T-helper 2 cell treated with Interferon-gamma antibody and Interleukin-4, amounts not matched to agents 100 ng/mL and 5 ng/mL, for 36 hours (primary cell): ENCODE results near the gene AKTIP. TPM values are rescaled to one million over a fixed set of nuclear protein-coding genes. Genes with fewer than 3 reads are reported as not detected.
"Not testable (repeated sequence)": the region's sequence is repeated elsewhere in the genome, so short reads cannot be mapped to it uniquely, and the experiment has no call there.

Source experiments
- intact Hi-C: fragments of 100-400 bp; cut with micrococcal nuclease; formaldehyde crosslinking; loops from one replicate; pipeline ENCODE4 v1.15.1; 2023
- total RNA-seq: library from RNA; stranded (reverse); gene quantifications from 2 replicates; pipeline ENCODE4 v1.2.3, GENCODE V29; 2022

The AKTIP gene
- total RNA-seq, 1 donor from 2014 or later: 57.0 TPM

GRCh38 chr16:53517851-53518250 lies 14.8 kb upstream of the AKTIP start:
- intact Hi-C loops: loop anchor here (1.0 to 2.0 kb wide), 3 partner anchors 8 to 463 kb away; partner anchors contain the start of gene CHD9

- intact Hi-C loops: no loop called here
These were observed 12.8 kb upstream of the AKTIP start for GRCh38 chr16:53515811-53516210.

GRCh38 chr16:53515259-53515658 lies 12.2 kb upstream of the AKTIP start:
- intact Hi-C loops: no loop called here

- intact Hi-C loops: not testable (repeated sequence)
These were observed 9.8 kb upstream of the AKTIP start for GRCh38 chr16:53512795-53513194.

- intact Hi-C loops: loop anchor here (2.0 kb wide), 2 partner anchors 77 to 381 kb away; partner anchors contain the start of gene RBL2
These were observed 8.6 kb upstream of the AKTIP start for GRCh38 chr16:53511403-53512280.

- intact Hi-C loops: loop anchor here (2.0 kb wide), 2 partner anchors 76 to 380 kb away; partner anchors contain the start of gene RBL2
These were observed 8.0 kb upstream of the AKTIP start for GRCh38 chr16:53511084-53511402.

- intact Hi-C loops: loop anchor here (1.0 to 2.0 kb wide), 4 partner anchors 8 to 455 kb away; partner anchors contain the start of gene RBL2
These were observed 7.7 kb upstream of the AKTIP start for GRCh38 chr16:53510704-53511070.

GRCh38 chr16:53509906-53510703 lies 7.1 kb upstream of the AKTIP start:
- intact Hi-C loops: loop anchor here (1.0 to 2.0 kb wide), 4 partner anchors 8 to 455 kb away; partner anchors contain the start of gene RBL2

- intact Hi-C loops: no loop called here
These were observed 4.6 kb upstream of the AKTIP start for GRCh38 chr16:53507464-53508179.

- intact Hi-C loops: no loop called here
These were observed 3.2 kb upstream of the AKTIP start for GRCh38 chr16:53506254-53506653.

GRCh38 chr16:53504665-53505064 lies 1.7 kb upstream of the AKTIP start:
- intact Hi-C loops: loop anchor here (5.0 kb wide), 2 partner anchors 132 to 452 kb away; partner anchors contain the start of genes CHD9 and CHD9NB

GRCh38 chr16:53503991-53504663 lies 1.1 kb upstream of the AKTIP start:
- intact Hi-C loops: loop anchor here (1.0 to 5.0 kb wide), 8 partner anchors 27 to 1425 kb away; partner anchors contain the start of genes CHD9, CHD9NB, RBL2 and RPGRIP1L

- intact Hi-C loops: loop anchor here (1.0 to 5.0 kb wide), 8 partner anchors 27 to 1426 kb away; partner anchors contain the start of genes CHD9, CHD9NB, RBL2 and RPGRIP1L
These were observed 388 bp upstream of the AKTIP start for GRCh38 chr16:53503270-53503923.

GRCh38 chr16:53501216-53501859 lies 1.7 kb downstream of the AKTIP start:
- intact Hi-C loops: loop anchor here (5.0 kb wide), 2 partner anchors 129 to 449 kb away; partner anchors contain the start of genes CHD9 and CHD9NB

- intact Hi-C loops: no loop called here
These were observed 4.0 kb downstream of the AKTIP start for GRCh38 chr16:53498984-53499383.

- intact Hi-C loops: no loop called here
These were observed 7.7 kb downstream of the AKTIP start for GRCh38 chr16:53495325-53495724.

GRCh38 chr16:53494636-53495035 lies 8.4 kb downstream of the AKTIP start:
- intact Hi-C loops: no loop called here

- intact Hi-C loops: no loop called here
These were observed 10.5 kb downstream of the AKTIP start for GRCh38 chr16:53492503-53492902.

- intact Hi-C loops: no loop called here
These were observed 13.3 kb downstream of the AKTIP start for GRCh38 chr16:53489755-53490154.
